RKO (cell line): ENCODE measurements around the gene PROSER3.

Source experiments
- DNase-seq: peaks from one replicate; pipeline ENCODE4 v3.0.0-alpha.2; 2016; ENCODE audit warnings: low spot score

PROSER3 gene

DNA sequence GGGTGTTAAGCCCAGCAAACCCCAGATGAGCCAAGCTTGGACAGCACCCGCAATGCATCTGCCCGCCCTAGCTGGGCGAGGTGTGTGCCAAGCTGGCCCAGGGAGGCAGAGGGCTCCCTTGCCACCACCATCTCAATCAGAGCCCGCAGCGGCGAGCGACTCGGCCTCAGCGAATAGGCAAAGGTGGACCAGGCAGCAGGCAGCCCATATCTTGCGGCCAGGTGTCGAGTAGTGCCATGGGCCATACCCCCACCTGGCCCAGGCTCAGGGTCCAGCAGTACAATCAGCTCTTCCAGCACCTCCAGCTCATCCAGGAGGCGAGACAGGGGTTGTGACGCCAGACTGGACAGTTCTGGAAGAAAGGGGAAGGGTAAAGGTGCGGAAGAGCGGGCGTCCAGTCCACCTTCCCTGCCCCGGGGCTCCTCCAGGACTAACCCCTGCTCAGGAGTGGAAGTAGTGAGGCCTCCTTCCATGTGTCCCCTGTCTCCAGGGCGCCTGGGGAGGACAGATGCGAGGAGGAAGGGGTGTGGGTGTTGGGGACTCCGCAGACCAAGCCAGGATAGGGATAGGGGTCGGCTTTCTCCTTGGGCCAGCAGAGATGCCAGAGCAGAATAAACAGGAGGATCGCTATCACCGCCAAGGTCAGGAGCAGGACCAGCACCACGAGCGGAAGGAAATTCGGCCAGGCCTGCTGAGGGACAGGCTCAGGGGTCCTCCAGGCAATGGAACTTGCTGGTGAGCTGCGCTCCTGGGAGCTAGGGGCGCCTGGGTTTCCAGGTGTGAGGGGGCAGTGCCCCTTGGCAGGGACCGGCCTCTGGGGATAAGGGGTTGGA is 18.5 kb upstream of the PROSER3 start:
- DNase-seq: no peak

DNA sequence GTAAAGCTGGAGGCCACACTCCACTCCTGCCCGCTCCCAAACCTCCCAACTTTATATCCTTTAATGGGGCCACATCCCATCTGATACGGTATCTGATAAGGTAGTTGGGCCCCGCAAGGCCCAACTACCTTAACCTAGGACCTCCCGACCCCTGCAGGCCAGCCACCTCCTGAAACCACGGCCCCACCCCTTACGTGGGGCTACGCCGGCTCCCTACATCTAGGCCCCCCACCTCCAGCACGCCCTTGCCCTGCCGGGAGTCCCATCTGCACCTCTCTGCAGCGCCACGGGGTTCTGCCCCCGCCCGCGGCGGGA is 17.9 kb upstream of the PROSER3 start:
- DNase-seq: no peak

DNA sequence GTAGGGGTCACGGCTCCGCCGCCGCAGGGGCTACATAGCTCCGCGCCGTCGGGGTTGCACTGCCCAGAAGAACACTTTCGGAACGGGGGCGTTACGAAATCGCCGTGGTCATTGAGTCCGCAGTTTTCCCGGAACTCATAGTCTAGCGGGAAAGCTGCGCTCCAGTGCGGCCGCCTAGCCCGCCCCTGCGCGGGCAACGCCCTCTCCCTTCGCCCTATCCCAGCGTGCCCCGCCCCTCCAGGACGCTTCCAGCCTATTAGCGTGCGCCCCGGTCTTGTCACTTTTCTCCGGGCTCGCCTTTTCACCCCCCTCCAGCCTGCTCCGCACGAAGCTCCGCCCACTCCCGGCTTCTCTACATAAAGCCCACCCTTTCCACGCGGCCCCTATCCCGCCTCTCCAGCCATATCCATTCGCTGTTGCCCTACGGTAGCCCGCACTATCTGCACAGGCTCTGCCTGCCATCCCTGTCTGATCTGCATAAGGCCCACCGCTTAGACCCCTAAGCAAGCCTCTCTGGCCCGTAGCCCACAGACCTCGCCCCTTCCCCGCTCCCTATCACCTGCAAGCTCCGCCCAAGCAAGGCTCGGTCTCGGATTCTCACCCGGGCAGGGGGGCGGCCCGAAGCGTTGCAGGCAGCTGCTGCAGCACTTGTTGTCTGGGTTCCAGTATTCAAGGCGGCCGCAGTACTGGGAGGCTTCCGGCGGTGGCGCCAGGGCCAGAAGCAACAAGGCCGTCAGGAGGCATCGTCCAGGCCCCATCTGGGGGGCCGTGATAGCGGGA is 17.4 kb upstream of the PROSER3 start:
- peak; percentile 97 for DNase-seq

DNA sequence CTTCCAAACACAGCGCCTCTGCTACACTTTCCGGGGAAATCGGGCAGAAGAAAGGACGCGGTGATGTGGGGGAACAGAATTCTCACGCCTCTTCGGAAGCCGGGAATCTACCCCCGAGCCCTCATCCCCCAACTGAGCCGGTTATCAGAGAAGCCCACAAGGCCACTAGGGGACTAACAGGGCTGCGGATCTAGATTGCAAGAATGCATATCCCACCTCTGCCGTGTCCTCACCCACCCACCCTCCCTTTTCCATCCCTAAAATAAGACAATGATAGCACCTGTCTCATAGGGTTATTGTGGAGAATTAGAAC is 16.8 kb upstream of the PROSER3 start:
- no peak for DNase-seq

DNA sequence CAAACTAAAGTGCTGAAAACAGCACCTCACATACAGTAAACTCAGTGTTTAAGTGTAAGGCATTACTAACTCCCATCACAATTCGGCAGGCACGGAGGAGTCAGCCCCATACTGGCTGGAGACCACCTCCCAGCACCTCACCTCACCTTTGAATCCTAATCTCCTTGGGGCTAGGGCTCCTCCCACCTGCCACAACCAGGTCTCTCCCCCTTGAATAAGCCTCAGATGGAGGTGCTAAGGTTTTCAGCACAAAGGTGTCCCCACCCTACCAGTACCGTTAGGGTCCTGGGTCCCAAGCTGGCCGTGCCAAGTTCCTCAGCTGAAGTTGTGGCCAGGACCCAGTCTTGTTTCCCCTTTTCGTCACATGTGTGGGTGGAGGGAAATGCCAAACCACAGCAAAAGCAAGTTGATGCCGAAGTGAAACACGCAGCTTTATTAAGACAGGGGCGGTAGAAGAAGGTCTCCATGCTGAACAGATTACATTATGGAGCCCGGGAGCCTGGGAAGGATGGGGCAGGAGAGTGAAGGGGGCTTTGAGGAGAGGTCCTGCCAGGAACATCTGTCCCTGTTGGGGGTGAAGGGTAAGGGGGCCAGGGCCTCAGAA is 15.8 kb upstream of the PROSER3 start, which contains the start of gene IGFLR1:
Gene IGFLR1, minus strand, starts transcription at position 332 of the 604 bp plus-strand sequence. CDS start 1,272 bp downstream, outside the sequence.
- DNase-seq: no peak

GRCh38 chr19:35743640-35744429 is 14.1 kb upstream of the PROSER3 start:
- no peak for DNase-seq

- DNase-seq: peak; percentile 96
These were observed 13.3 kb upstream of the PROSER3 start for GRCh38 chr19:35744430-35745327.

- DNase-seq: peak; percentile 99
These were observed 12.5 kb upstream of the PROSER3 start, which contains the start of the genes PSENEN and U2AF1L4 for GRCh38 chr19:35745328-35746086. PSENEN (plus strand) TSS chr19:35745651; CDS start chr19:35745931, 280 bp downstream. U2AF1L4 (minus strand) TSS chr19:35745418; CDS start chr19:35745391, 27 bp downstream.

DNA sequence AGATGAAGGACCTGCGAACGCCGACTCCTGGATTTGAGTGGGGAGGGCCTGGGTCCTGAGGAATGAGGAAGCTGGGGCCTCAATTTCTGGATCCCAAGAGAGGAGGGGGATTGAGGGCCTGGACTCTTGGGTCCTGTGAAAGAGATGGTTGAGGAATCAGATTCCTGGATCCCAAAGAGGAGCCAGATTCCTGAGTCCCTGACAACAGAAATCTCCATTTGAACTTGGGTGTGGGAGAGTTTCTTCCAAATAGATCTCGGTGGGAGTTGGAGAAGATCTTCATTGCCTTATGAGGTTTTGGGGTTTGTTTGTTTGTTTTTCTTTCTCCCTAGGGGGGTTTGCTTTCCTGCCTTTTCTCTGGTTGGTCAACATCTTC is 11.9 kb upstream of the PROSER3 start:
- no peak for DNase-seq

GRCh38 chr19:35746531-35746930 is 11.4 kb upstream of the PROSER3 start:
- DNase-seq: no peak

DNA sequence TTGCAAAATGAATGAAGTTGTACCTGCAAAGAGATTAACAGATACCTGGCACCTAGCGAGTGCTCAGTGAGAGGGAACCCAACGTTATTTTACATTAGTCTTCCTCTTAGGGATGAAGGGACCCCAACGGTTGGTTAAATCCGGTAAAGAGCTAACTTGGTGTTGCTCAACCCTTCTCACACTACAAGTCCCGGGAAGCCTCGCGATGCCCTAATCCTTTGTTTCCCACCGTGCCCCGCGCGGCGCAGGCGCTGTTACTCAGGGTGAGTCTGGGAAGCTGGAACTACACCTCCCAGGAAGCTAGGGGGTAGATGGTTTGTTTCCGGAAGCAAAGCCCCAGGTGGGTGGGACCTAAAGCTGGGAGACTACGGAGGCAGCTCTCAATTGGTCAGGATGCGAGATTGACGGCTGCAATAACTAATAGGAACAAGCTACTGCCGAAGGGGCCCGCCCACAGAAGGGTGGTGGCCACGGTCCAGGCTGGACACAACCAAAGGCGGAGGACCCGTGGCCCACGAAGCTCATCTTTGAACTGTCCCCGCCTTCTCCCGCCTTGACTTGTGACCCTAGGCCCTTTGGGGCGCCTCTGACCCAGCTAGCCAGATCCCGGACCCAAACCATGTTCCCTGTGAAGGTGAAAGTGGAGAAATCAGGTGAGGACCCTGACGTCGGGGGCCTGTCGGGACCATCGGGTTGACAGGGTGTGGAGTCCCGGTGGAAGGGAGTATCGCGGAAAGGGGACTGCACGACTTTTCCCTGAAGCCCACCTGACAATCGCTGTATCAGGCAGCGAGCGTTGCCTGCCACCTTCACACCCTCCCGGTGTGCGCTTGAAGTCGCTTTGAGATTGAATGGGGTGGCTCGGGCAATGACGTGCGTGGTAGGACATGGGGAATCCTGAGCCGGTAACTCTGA is 9.6 kb upstream of the PROSER3 start, which contains the start of gene LIN37:
Gene LIN37, plus strand, starts transcription at position 471 of the 915 bp plus-strand sequence. Its CDS starts 149 bp downstream, at position 620.
- peak; percentile 98 for DNase-seq

DNA sequence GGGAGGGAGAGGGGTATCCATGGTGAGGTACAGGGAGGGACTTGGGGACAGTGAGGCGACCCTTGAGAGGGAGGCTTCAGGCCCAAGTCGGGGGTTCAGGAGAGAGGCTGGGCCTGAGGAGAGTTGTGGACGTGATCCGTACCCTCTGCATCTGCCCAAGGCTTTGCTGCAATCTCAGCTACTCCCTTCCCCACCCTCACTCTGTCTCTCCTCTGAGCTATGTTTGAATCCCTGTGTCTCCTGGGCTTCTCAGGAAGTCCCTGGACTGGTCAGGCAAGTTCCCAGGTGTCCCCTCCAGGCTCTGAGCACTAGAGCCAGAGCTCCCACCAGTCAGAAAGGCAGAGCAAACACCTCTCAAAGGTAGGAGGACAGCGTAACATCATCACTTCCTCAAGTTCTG is 7.8 kb upstream of the PROSER3 start:
- no peak for DNase-seq

DNA sequence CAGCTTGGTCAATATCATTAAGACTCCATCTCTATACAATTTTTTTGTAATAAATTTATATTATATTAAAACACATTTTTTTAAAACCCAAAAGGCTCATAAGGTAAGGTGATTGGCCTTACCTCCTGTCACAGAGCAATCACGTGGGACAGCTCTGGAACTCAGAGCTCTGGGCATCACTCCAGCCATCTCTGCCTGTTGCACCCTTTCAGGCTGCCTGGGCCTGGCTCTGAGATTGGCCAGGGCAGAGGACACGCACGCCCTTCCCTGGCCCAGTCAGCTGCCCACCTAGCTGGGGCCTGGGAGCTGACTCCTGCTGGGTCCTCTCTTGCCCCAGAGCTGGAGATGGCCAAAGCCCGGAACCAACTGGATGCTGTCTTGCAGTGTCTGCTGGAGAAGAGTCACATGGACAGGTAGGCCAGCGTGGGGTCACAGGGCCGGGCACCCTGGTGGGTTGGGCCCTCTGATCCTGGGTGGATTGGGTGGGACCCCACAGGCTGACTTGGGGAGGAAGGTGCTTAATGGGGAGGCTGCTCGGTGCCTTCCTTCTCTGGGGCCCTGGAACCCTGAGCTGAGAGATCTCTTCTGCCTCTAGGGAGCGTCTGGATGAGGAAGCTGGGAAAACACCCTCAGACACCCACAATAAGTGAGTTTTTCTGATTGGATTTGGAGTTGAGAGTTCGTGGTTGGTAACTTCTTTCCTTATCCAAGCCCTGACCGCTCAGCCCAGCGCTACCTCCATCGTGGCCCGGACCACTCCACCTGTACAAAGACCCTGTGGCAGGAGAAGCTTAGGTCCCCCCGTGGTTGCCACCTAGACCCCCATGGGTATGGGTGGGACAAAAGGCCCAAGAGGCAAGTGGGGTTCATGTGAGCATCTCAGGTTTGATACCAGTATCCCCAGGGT is 5.9 kb upstream of the PROSER3 start:
- DNase-seq: no peak

GRCh38 chr19:35752746-35753350 is 5.1 kb upstream of the PROSER3 start:
- no peak for DNase-seq

GRCh38 chr19:35753634-35754369 is 4.2 kb upstream of the PROSER3 start:
- no peak for DNase-seq

GRCh38 chr19:35754370-35755130 is 3.4 kb upstream of the PROSER3 start:
- no peak for DNase-seq
